ENCODE results near the gene UFD1. TPM values are rescaled to one million over a fixed set of nuclear protein-coding genes. Genes with fewer than 3 reads are reported as not detected.

The UFD1 gene
- total RNA-seq, 4 donors from 2014 or later: 33.0 to 57.4 (median 45.6) TPM

DNA sequence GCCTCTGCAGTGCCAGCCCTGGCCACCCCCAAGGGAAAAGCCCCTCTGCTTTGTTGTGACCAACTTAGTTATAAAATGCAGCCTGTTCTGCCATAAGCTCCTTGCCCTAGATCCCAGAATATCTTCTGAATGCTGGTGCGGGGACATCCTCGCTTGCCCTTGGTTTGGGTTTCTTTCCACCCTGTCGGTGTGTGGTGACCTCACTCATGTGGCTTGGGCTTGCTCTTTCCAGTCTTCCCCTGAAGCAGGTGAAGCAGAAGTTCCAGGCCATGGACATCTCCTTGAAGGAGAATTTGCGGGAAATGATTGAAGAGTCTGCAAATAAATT lies 28.5 kb upstream of the UFD1 start:
- Histone ChIP-seq H3K27ac (no peak overlapping the region), H3K4me1 (no peaks in the 10 kb centered on the region), H3K36me3 (no peaks in the 10 kb centered on the region), H3K4me3 (no peak overlapping the region), H3K27me3 (no peaks in the 10 kb centered on the region), H3K9me3 (no peaks in the 10 kb centered on the region)
- DNase-seq: no peak
- WGBS, 2 donors: 97 to 98% methylated on average over 4 of the region's 4 CpGs
- intact Hi-C loops (cut with DNase I): no loop called here
- TF ChIP-seq POLR2A (IDR thresholded peaks at IDR 0.05): no peak
- TF ChIP-seq, protein P1, sequence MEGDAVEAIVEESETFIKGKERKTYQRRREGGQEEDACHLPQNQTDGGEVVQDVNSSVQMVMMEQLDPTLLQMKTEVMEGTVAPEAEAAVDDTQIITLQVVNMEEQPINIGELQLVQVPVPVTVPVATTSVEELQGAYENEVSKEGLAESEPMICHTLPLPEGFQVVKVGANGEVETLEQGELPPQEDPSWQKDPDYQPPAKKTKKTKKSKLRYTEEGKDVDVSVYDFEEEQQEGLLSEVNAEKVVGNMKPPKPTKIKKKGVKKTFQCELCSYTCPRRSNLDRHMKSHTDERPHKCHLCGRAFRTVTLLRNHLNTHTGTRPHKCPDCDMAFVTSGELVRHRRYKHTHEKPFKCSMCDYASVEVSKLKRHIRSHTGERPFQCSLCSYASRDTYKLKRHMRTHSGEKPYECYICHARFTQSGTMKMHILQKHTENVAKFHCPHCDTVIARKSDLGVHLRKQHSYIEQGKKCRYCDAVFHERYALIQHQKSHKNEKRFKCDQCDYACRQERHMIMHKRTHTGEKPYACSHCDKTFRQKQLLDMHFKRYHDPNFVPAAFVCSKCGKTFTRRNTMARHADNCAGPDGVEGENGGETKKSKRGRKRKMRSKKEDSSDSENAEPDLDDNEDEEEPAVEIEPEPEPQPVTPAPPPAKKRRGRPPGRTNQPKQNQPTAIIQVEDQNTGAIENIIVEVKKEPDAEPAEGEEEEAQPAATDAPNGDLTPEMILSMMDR (IDR thresholded peaks at IDR 0.05): no peak

DNA sequence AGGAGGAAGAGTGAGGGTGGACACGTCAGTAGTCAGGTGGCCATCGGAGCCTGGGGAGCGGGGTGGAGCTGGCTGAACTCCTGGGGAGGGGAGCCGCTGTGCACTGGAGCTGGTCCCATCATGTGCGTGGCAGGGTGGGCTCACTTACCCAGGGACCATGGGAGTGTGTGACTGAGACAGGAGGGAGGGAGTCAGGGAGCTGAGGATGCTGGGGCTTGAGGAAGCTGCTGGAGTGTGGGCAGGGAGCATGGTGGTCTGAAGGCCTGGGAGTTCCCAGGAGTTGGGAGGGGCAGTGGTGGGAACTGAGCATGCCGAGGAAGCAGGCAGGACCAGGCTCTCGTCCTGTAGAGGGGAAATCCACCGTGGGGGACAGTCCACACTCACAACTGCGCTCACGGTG lies 27.2 kb upstream of the UFD1 start:
- no peaks in the 10 kb centered on the region for H3K36me3 ChIP-seq
- DNase-seq: no peak
- no peaks in the 10 kb centered on the region for H3K9me3 ChIP-seq
- intact Hi-C loops (cut with DNase I): no loop called here
- no peak overlapping the region for H3K4me3 ChIP-seq
- H3K4me1 ChIP-seq: no peaks in the 10 kb centered on the region
- H3K27me3 ChIP-seq: no peaks in the 10 kb centered on the region
- TF ChIP-seq, protein P1 (IDR thresholded peaks at IDR 0.05): no peak
- no peak for TF ChIP-seq POLR2A (IDR thresholded peaks at IDR 0.05)
- no peak overlapping the region for H3K27ac ChIP-seq
- 90% methylated on average over 10 of the region's 10 CpGs for WGBS, 2 donors

DNA sequence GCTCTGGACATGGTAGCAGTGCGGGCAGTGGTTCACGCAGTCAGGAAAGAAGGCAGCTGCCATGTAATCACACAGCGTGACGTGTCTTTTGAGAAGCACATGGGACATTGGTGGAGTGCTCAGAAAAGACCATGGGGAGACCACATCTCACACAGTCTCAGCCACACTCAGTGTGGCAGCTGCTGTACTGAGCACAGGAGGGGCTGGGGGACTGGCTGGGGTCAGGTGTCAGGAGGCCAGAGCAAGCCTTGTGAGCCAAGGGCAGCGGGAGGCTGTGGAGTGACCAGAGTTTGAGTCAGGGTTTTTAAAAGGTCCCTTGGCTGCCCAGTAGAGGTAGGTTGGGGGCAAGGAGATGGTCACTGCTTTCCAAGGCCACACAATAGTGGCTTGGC lies 26.7 kb upstream of the UFD1 start:
- H3K36me3 ChIP-seq: no peaks in the 10 kb centered on the region
- no peak overlapping the region for H3K4me3 ChIP-seq
- no peaks in the 10 kb centered on the region for H3K27me3 ChIP-seq
- no peaks in the 10 kb centered on the region for H3K4me1 ChIP-seq
- 91 to 94% methylated on average over 1 to 3 of the region's 5 CpGs for WGBS, 2 donors
- no peaks in the 10 kb centered on the region for H3K9me3 ChIP-seq
- H3K27ac ChIP-seq: no peak overlapping the region
- intact Hi-C loops (cut with DNase I): no loop called here
- TF ChIP-seq POLR2A (IDR thresholded peaks at IDR 0.05): no peak
- no peak for DNase-seq

DNA sequence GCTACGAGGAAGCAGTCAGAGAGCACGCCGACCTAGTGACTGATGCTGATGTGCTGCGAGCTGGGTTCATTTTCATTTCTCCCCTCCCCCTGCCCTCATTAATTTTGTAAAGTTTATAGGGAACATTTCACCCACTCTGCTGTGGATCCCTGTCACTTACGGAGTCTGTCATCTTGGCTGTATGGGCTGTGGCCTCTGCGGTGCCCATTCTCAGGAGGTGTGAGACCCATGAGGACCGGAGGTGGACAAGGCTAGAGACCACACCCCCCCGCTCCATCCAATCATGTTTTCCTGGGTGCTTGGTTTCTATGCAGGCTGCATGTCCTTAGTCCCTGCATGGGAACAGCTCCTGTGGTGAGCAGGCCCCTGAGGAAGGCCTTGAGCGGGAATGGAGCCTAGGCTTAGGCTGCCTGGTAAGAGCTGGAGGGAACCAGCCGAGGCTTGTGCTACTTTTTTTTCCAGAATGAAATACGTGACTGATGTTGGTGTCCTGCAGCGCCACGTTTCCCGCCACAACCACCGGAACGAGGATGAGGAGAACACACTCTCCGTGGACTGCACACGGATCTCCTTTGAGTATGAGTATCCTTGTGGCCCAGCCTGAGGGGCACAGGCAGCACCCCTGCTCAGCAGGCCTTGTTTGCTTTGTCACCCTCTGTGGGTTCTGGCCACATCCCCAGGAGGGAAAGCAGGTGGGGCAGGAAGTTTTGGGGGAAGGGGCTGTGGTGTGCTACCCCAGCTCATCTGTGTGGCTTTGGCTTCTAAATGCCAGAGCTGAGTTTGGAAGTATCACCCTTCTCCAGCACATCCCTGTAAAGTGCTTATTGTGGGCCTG lies 26.1 kb upstream of the UFD1 start:
- Histone ChIP-seq H3K27ac (no peak overlapping the region), H3K36me3 (no peaks in the 10 kb centered on the region), H3K4me1 (no peaks in the 10 kb centered on the region), H3K4me3 (no peak overlapping the region), H3K27me3 (no peaks in the 10 kb centered on the region), H3K9me3 (no peaks in the 10 kb centered on the region)
- WGBS, 2 donors: 91 to 92% methylated on average over 6 to 9 of the region's 18 CpGs
- DNase-seq: no peak
- intact Hi-C loops (cut with DNase I): no loop called here
- TF ChIP-seq, protein P1 (IDR thresholded peaks at IDR 0.05): no peak
- TF ChIP-seq POLR2A (IDR thresholded peaks at IDR 0.05): no peak

DNA sequence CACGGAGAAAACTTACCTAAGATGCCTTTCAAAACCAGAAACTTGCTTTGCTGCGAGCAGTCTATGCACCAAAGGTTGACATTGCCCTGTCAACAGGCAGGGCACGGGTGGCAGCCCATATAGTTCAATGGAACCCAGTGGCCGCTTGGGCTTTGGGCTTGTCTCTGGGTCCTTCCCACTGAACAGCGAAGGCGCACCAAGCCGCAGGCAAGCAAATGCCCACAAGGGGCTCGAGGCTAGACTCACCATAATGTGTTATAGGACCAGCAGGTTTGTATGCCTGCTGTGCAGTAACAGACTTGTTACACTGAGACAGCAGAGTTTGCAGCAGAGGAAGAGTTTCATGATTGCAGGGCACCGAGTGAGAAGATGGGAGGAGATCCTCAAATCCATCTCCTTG lies 24.9 kb upstream of the UFD1 start:
- TF ChIP-seq, protein P1 (IDR thresholded peaks at IDR 0.05): no peak
- no peak for TF ChIP-seq POLR2A (IDR thresholded peaks at IDR 0.05)
- intact Hi-C loops (cut with DNase I): no loop called here
- Histone ChIP-seq H3K27me3 (no peaks in the 10 kb centered on the region), H3K27ac (no peak overlapping the region), H3K4me3 (no peak overlapping the region), H3K9me3 (no peaks in the 10 kb centered on the region), H3K36me3 (no peaks in the 10 kb centered on the region), H3K4me1 (no peaks in the 10 kb centered on the region)
- no peak for DNase-seq
- WGBS, 2 donors: 92 to 96% methylated on average over 6 to 8 of the region's 9 CpGs

DNA sequence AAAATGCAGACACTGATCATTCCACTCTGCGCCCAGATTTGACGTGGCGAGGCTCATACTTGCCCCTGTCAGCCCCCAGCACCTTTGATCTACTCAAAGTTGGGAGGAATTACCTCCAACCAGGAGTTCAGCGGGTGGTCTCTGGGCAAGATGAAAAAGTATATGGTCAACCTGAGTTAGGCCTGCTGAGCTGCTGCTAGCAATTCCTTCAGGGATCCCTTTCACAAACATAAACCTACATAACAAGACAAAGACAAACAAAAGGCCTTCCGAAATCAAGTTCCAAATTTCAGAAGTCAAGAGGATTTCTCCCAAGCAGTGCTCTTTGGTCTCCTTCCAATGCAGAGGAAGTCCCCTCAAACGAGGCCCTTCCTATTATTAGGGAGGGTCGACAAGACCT lies 24.4 kb upstream of the UFD1 start:
- no peak overlapping the region for H3K4me3 ChIP-seq
- TF ChIP-seq, protein P1 (IDR thresholded peaks at IDR 0.05): no peak
- TF ChIP-seq POLR2A (IDR thresholded peaks at IDR 0.05): no peak
- H3K36me3 ChIP-seq: no peaks in the 10 kb centered on the region
- H3K27ac ChIP-seq: no peak overlapping the region
- WGBS, 2 donors: 91 to 100% methylated on average over 2 to 7 of the region's 7 CpGs
- H3K27me3 ChIP-seq: no peaks in the 10 kb centered on the region
- intact Hi-C loops (cut with DNase I): no loop called here
- no peaks in the 10 kb centered on the region for H3K9me3 ChIP-seq
- no peaks in the 10 kb centered on the region for H3K4me1 ChIP-seq
- no peak for DNase-seq

Measured in esophagus squamous epithelium (tissue), 5 donors.